Mesendoderm (in vitro differentiated cells): ENCODE measurements around the gene FNBP1.

Experiments used
- DNase-seq: peaks from one replicate; pipeline ENCODE4 v3.0.0; 2013
- H2AK5ac ChIP-seq: 2 replicates; pipeline ENCODE4 v1.6.1; 2013; ENCODE audit warnings: low read length, inconsistent platforms
- H2BK120ac ChIP-seq: 2 replicates; pipeline ENCODE4 v1.6.1; 2013; ENCODE audit warnings: low read depth, mild to moderate bottlenecking, low read length, moderate library complexity, mixed read lengths
- H2BK15ac ChIP-seq: replicated peaks from 2 replicates; pipeline ENCODE4 v1.6.1; 2013; ENCODE audit warnings: low read depth, mild to moderate bottlenecking, moderate library complexity
- H2BK5ac ChIP-seq: 2 replicates; pipeline ENCODE4 v1.6.1; 2013; ENCODE audit warnings: low read length, inconsistent platforms
- H3K18ac ChIP-seq: 2 replicates; pipeline ENCODE4 v1.6.1; 2013; ENCODE audit warnings: mild to moderate bottlenecking, low read length, mixed read lengths
- H3K23ac ChIP-seq: one replicate; pipeline ENCODE4 v1.6.1; 2013; ENCODE audit warnings: low read length
- H3K27ac ChIP-seq: 2 replicates; pipeline ENCODE4 v1.5.1; 2013; ENCODE audit warnings: low read depth, mild to moderate bottlenecking, inconsistent platforms, low read length, moderate library complexity
- H3K27me3 ChIP-seq: 2 replicates; pipeline ENCODE4 v1.6.1; 2013; ENCODE audit warnings: low read length, control low read depth, mild to moderate bottlenecking, inconsistent platforms; ENCODE audit not compliant: insufficient read depth, poor library complexity
- H3K36me3 ChIP-seq: 2 replicates; pipeline ENCODE4 v1.6.1; 2013; ENCODE audit warnings: low read length, inconsistent platforms; ENCODE audit not compliant: control insufficient read depth, insufficient read depth
- H3K4ac ChIP-seq: one replicate; pipeline ENCODE4 v1.6.1; 2013; ENCODE audit warnings: low read depth, mild to moderate bottlenecking, low read length, moderate library complexity
- H3K4me1 ChIP-seq: 2 replicates; pipeline ENCODE4 v1.6.1; 2013; ENCODE audit warnings: low read depth, low read length, inconsistent platforms; ENCODE audit not compliant: control insufficient read depth
- H3K4me2 ChIP-seq: 2 replicates; pipeline ENCODE4 v1.6.1; 2013; ENCODE audit warnings: low read length
- H3K4me3 ChIP-seq: 2 replicates; pipeline ENCODE4 v1.5.1; 2013; ENCODE audit warnings: mild to moderate bottlenecking, low read length
- H3K56ac ChIP-seq: one replicate; pipeline ENCODE4 v1.6.1; 2013; ENCODE audit warnings: low read length
- H3K79me1 ChIP-seq: 2 replicates; pipeline ENCODE4 v1.6.1; 2013; ENCODE audit warnings: low read length, inconsistent platforms
- H3K79me2 ChIP-seq: 2 replicates; pipeline ENCODE4 v1.6.1; 2013; ENCODE audit warnings: mild to moderate bottlenecking, low read length; ENCODE audit not compliant: control insufficient read depth, insufficient read depth
- H3K9ac ChIP-seq: 2 replicates; pipeline ENCODE4 v1.6.1; 2013; ENCODE audit warnings: low read length, inconsistent platforms
- H4K5ac ChIP-seq: one replicate; pipeline ENCODE4 v1.6.1; 2013; ENCODE audit warnings: low read length
- H4K8ac ChIP-seq: one replicate; pipeline ENCODE4 v1.6.1; 2013; ENCODE audit warnings: low read depth, mild to moderate bottlenecking, control low read depth, low read length, moderate library complexity
- WGBS: extraction: QIAGEN DNeasy Blood & Tissue Kit; methylation state at CpG from one replicate; pipeline ENCODE4 v1.1.7; 2013; ENCODE audit warnings: low lambda C conversion rate, missing lambda C conversion rate; ENCODE audit not compliant: insufficient coverage; ENCODE audit errors: extremely low coverage; 5-methylcytosine and 5-hydroxymethylcytosine counted together

The FNBP1 gene

GRCh38 chr9:130058887-130059286 is 15.9 kb upstream of the FNBP1 start:
- H3K36me3 ChIP-seq: no peaks in the 10 kb centered on the region
- no peak overlapping the region for H4K5ac ChIP-seq
- WGBS: no CpG with 5 or more reads among the region's 3 CpGs
- H3K18ac ChIP-seq: no peak overlapping the region
- H3K79me2 ChIP-seq: peaks cover 14% of the 10 kb centered on the region
- DNase-seq: no peak
- H4K8ac ChIP-seq: no peak overlapping the region
- no peak overlapping the region for H3K27ac ChIP-seq
- no peak overlapping the region for H2BK5ac ChIP-seq
- no peak overlapping the region for H2BK120ac ChIP-seq
- H3K23ac ChIP-seq: no peak overlapping the region
- H3K56ac ChIP-seq: no peak overlapping the region
- H2AK5ac ChIP-seq: no peak overlapping the region
- no peak overlapping the region for H2BK15ac ChIP-seq
- H3K4ac ChIP-seq: no peak overlapping the region
- no peak overlapping the region for H3K4me2 ChIP-seq
- H3K4me1 ChIP-seq: no peaks in the 10 kb centered on the region
- peaks cover 7% of the 10 kb centered on the region for H3K79me1 ChIP-seq
- no peaks in the 10 kb centered on the region for H3K27me3 ChIP-seq
- H3K4me3 ChIP-seq: no peak overlapping the region
- H3K9ac ChIP-seq: no peak overlapping the region

GRCh38 chr9:130058154-130058553 is 15.2 kb upstream of the FNBP1 start:
- Histone ChIP-seq H3K9ac (no peak overlapping the region), H3K27ac (no peak overlapping the region), H3K4me3 (no peak overlapping the region), H2BK120ac (no peak overlapping the region), H3K4me1 (no peaks in the 10 kb centered on the region), H3K4ac (no peak overlapping the region), H3K79me2 (peaks cover 14% of the 10 kb centered on the region), H3K27me3 (no peaks in the 10 kb centered on the region), H3K23ac (no peak overlapping the region), H3K56ac (no peak overlapping the region), H3K4me2 (no peak overlapping the region), H2BK5ac (no peak overlapping the region), H4K8ac (no peak overlapping the region), H4K5ac (no peak overlapping the region), H2AK5ac (no peak overlapping the region), H3K36me3 (no peaks in the 10 kb centered on the region), H3K79me1 (peaks cover 7% of the 10 kb centered on the region), H3K18ac (no peak overlapping the region), H2BK15ac (no peak overlapping the region)
- DNase-seq: peak; percentile 33
- WGBS: no CpG with 5 or more reads among the region's 7 CpGs

- Histone ChIP-seq H3K27ac (no peak overlapping the region), H4K5ac (no peak overlapping the region), H3K4me2 (peak overlapping the region; percentile 18), H2BK5ac (no peak overlapping the region), H3K23ac (no peak overlapping the region), H2BK120ac (no peak overlapping the region), H3K79me2 (peaks cover 10% of the 10 kb centered on the region), H2BK15ac (no peak overlapping the region), H3K4me1 (no peaks in the 10 kb centered on the region), H3K56ac (peak overlapping the region; percentile 96), H3K4me3 (no peak overlapping the region), H3K4ac (no peak overlapping the region), H3K36me3 (no peaks in the 10 kb centered on the region), H3K9ac (peak overlapping the region; percentile 93), H3K18ac (no peak overlapping the region), H3K27me3 (no peaks in the 10 kb centered on the region), H2AK5ac (no peak overlapping the region), H4K8ac (no peak overlapping the region), H3K79me1 (peaks cover 5% of the 10 kb centered on the region)
- DNase-seq: no peak
- WGBS: no CpG with 5 or more reads among the region's 8 CpGs
Measured at GRCh38 chr9:130054820-130055219, 11.8 kb upstream of the FNBP1 start.

GRCh38 chr9:130054325-130054786 is 11.4 kb upstream of the FNBP1 start:
- Histone ChIP-seq H3K79me1 (peaks cover 5% of the 10 kb centered on the region), H3K79me2 (peaks cover 10% of the 10 kb centered on the region), H3K27me3 (no peaks in the 10 kb centered on the region), H2AK5ac (no peak overlapping the region), H3K4me3 (peak overlapping the region; percentile 91), H3K27ac (peak overlapping the region; percentile 85), H2BK5ac (no peak overlapping the region), H3K23ac (no peak overlapping the region), H2BK15ac (no peak overlapping the region), H4K8ac (peak overlapping the region; percentile 91), H3K4me2 (peak overlapping the region; percentile 18), H2BK120ac (no peak overlapping the region), H3K56ac (peak overlapping the region; percentile 96), H3K18ac (peak overlapping the region; percentile 91), H3K9ac (peak overlapping the region; percentile 93), H3K4ac (peak overlapping the region; percentile 94), H3K36me3 (no peaks in the 10 kb centered on the region), H3K4me1 (no peaks in the 10 kb centered on the region), H4K5ac (no peak overlapping the region)
- DNase-seq: no peak
- WGBS: no CpG with 5 or more reads among the region's 14 CpGs

- H3K4me3 ChIP-seq: peak within 1 kb of the TSS; percentile 91
- WGBS: no CpG with 5 or more reads among the region's 64 CpGs
- peak within 1 kb of the TSS; percentile 91 for H3K18ac ChIP-seq
- no peak within 1 kb of the TSS for H2BK15ac ChIP-seq
- no peaks in the 10 kb centered on the region for H3K27me3 ChIP-seq
- H3K4me1 ChIP-seq: no peaks in the 10 kb centered on the region
- peak within 1 kb of the TSS; percentile 96 for H3K56ac ChIP-seq
- peak within 1 kb of the TSS; percentile 94 for H3K4ac ChIP-seq
- no peaks in the 10 kb centered on the region for H3K36me3 ChIP-seq
- H3K27ac ChIP-seq: peak within 1 kb of the TSS; percentile 85
- H3K4me2 ChIP-seq: peak within 1 kb of the TSS; percentile 91
- H4K8ac ChIP-seq: peak within 1 kb of the TSS; percentile 91
- H3K79me2 ChIP-seq: peaks cover 9% of the 10 kb centered on the region
- H3K23ac ChIP-seq: peak within 1 kb of the TSS; percentile 66
- no peak within 1 kb of the TSS for H2BK120ac ChIP-seq
- no peak within 1 kb of the TSS for H4K5ac ChIP-seq
- H2BK5ac ChIP-seq: no peak within 1 kb of the TSS
- peaks cover 4% of the 10 kb centered on the region for H3K79me1 ChIP-seq
- H2AK5ac ChIP-seq: no peak within 1 kb of the TSS
- H3K9ac ChIP-seq: peak within 1 kb of the TSS; percentile 93
- peak; percentile 82 for DNase-seq
Measured at GRCh38 chr9:130053504-130054324, 10.7 kb upstream of the FNBP1 start, which contains the start of gene GPR107. Gene GPR107, plus strand, starts transcription at chr9:130053906. Its CDS starts 27 bp downstream, at chr9:130053933.
